Measurements from ENCODE around the gene GFPT2. TPM values are rescaled to one million over a fixed set of nuclear protein-coding genes. Genes with fewer than 3 reads are reported as not detected.

GFPT2 gene
- total and polyA plus RNA-seq, 2 of the 4 experiments (the other 2 are of a cell fraction), result 20.3 to 20.8 TPM

Other genes starting within 250 kb of the GFPT2 start
- not detected in 2 replicates for gene RASGEF1C, start 144.1 kb downstream of the GFPT2 start, total RNA-seq (2012; rRNA removed)
- gene RASGEF1C, start 144.1 kb downstream of the GFPT2 start, polyA plus RNA-seq (2012; rRNA removed), result not detected in 2 replicates
- 22.9 and 27.8 TPM in 2 replicates for gene MAPK9, start 61.3 kb downstream of the GFPT2 start, total RNA-seq (2012; rRNA removed)
- gene MAPK9, start 61.3 kb downstream of the GFPT2 start, polyA plus RNA-seq (2012; rRNA removed), result 20.1 and 23.3 TPM in 2 replicates
- gene CNOT6, start 141.0 kb upstream of the GFPT2 start, total RNA-seq (2012; rRNA removed), result 10.8 and 14.2 TPM in 2 replicates
- gene CNOT6, start 141.0 kb upstream of the GFPT2 start, polyA plus RNA-seq (2012; rRNA removed), result 6.9 and 9.7 TPM in 2 replicates
- gene SCGB3A1, start 238.2 kb upstream of the GFPT2 start, total RNA-seq (2012; rRNA removed), result not detected in 2 replicates
- gene SCGB3A1, start 238.2 kb upstream of the GFPT2 start, polyA plus RNA-seq (2012; rRNA removed), result not detected in 2 replicates

All from IMR-90 (cell line).